HG02759 (cell line): Measurements from ENCODE around the gene LHX4.

Experiments
- ATAC-seq: cut with Tn5 transposase; IDR thresholded peaks from one replicate; pipeline ENCODE4 v1.9.1; 2021; ENCODE audit warnings: mild to moderate bottlenecking, moderate library complexity; ENCODE audit not compliant: unreplicated experiment

The LHX4 gene

GRCh38 chr1:180294711-180295110 is 64.6 kb downstream of the LHX4 start:
- ATAC-seq: no peak

GRCh38 chr1:180295999-180296398 is 65.9 kb downstream of the LHX4 start:
- ATAC-seq: no peak

GRCh38 chr1:180299479-180300221 is 69.6 kb downstream of the LHX4 start:
- no peak for ATAC-seq

DNA sequence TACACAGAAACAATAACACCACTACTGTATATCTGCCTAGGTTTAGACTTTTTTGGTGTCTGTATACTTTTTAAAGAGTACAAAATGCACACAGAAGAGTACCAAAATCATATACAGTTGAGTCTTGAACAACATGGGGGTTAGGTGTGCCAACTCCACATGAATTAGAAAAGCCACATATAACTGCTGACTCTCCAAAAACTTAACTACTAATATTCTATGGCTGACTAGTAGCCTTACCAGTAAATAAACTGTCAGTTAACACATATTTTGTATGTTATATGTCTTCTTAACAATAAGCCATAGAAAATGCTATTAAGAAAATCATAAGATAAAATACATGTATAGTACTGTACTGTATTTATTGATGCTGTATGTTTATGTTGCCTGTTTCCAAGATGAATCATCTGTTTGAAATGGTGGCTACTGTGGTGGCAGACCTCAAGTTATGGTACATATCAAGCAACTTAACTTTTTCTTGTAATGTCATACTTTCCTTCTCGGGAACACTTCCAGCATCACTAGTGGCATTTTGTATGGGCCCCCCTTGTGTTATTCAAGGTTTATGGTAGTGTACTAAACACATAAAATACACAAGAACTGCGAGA is 71.2 kb downstream of the LHX4 start:
- no peak for ATAC-seq

- no peak for ATAC-seq
These were observed 79.3 kb downstream of the LHX4 start for GRCh38 chr1:180309338-180309737.

DNA sequence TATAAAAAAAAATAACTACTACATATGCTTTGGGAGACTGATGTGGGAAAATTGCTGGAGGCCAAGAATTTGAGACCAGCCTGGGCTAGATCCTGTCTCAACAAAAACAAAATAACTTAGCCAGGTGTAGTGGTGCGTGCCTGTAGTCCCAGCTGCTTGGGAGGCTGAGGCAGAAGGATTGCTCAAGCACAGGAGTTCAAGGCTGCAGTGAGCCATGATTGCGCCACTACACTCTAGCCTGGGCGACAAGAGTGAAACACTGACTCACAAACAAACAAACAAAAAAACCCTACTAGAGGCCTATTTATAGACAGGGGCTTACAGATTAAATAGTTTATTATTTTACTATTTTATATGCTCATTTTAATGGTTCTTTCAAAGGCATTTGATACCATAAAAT is 80.0 kb downstream of the LHX4 start:
- ATAC-seq: no peak

- no peak for ATAC-seq
These were observed 81.1 kb downstream of the LHX4 start for GRCh38 chr1:180311011-180311730.

DNA sequence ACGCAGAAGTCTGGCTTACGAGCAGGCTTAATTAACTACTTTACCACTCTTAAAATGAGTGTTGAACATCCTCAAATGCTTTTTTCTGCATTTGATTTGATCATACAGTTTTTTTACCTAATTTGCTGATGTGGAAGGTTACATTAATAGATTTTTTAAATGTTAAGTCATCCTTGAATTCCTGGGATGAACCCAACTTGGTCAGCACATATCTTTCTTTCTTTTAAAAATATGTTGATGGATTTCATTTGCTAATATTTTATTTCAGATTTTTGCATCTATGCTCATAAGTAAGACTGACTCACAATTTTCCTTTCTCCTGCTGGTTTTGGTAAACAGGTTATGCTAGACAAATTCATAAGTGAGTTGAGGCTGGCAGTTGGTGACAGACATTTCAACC is 82.9 kb downstream of the LHX4 start:
- no peak for ATAC-seq

DNA sequence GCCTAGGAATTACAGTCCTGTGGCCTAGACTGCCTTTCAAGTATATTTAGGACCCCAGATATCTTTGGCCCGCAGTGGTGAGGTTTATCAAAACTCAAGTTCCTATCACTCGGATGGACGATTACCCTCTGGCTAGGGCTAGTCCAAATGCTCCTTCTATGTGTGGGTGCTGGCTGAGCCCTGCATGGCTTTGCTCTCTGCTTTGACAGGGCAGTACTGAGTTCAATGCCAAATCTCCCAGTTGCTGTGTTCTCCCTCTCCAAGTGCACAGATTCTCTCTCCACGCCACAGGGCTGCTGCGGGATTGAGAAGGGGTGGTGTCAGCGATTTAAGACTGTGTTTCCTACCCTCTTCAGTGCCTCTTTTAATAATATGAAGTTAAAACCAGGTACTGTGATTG is 97.0 kb downstream of the LHX4 start:
- ATAC-seq: no peak
